ENCODE measurements around the gene RASA1.

Gene RASA1

GRCh38 chr5:87329114-87329513 is 61.4 kb downstream of the RASA1 start:
- Mint-ChIP-seq H3K27me3 (ENCODE audit: low read depth, poor library complexity) (no peaks in the 10 kb centered on the region), H3K4me1 (no peaks in the 10 kb centered on the region), H3K27ac (no peak overlapping the region), H3K36me3 (ENCODE audit: low read depth) (peaks cover 28% of the 10 kb centered on the region), H3K4me3 (no peak overlapping the region), H3K9me3 (no peaks in the 10 kb centered on the region)
- no peak for DNase-seq
- TF ChIP-seq, protein P1, sequence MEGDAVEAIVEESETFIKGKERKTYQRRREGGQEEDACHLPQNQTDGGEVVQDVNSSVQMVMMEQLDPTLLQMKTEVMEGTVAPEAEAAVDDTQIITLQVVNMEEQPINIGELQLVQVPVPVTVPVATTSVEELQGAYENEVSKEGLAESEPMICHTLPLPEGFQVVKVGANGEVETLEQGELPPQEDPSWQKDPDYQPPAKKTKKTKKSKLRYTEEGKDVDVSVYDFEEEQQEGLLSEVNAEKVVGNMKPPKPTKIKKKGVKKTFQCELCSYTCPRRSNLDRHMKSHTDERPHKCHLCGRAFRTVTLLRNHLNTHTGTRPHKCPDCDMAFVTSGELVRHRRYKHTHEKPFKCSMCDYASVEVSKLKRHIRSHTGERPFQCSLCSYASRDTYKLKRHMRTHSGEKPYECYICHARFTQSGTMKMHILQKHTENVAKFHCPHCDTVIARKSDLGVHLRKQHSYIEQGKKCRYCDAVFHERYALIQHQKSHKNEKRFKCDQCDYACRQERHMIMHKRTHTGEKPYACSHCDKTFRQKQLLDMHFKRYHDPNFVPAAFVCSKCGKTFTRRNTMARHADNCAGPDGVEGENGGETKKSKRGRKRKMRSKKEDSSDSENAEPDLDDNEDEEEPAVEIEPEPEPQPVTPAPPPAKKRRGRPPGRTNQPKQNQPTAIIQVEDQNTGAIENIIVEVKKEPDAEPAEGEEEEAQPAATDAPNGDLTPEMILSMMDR (IDR thresholded peaks at IDR 0.05): no peak

DNA sequence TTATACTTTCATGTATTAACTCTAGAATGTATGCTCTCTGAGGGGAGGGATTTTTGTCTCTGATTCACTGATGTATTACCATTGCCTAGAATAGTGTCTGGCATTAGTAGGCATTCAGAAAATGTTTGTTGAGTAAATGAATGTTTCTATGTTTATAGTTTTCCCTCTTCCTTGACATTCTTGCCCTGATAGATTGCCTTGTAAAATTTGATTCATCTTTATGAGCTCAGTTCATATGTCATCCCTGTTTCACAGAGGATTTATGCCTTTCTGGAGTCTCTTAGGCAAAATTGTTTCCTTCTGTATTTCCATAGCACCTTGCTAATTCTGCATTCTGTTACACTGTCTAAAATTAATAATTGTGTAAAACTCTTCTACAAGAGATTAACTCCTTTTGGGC is 72.3 kb downstream of the RASA1 start:
- Mint-ChIP-seq H3K36me3 (ENCODE audit: low read depth) (peaks cover 69% of the 10 kb centered on the region), H3K27ac (no peak overlapping the region), H3K27me3 (ENCODE audit: low read depth, poor library complexity) (no peaks in the 10 kb centered on the region), H3K9me3 (no peaks in the 10 kb centered on the region), H3K4me3 (no peak overlapping the region), H3K4me1 (no peaks in the 10 kb centered on the region)
- TF ChIP-seq, protein P1 (IDR thresholded peaks at IDR 0.05): no peak
- DNase-seq: no peak

DNA sequence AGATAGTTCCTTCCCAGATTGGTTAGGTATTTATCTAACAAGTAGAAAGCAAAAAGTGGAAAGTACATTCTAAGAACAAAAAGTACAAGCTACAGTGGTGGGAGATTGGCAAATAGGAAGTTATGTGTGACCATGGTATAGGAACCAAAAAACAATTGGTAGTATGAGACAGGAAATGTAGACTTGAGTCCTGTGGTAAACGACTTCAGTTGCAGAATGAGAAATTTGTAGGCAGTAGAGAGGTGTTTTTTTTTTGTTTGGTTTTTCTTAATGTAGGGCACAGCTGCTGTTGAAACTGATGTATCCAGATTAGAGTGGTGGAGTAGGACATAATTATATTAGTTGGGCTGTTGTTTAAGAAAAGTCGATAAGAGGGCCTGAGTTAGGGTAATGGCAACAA is 73.0 kb downstream of the RASA1 start:
- H3K36me3 Mint-ChIP-seq (ENCODE audit: low read depth): peaks cover 65% of the 10 kb centered on the region
- no peak for DNase-seq
- H3K27me3 Mint-ChIP-seq (ENCODE audit: low read depth, poor library complexity): no peaks in the 10 kb centered on the region
- no peaks in the 10 kb centered on the region for H3K9me3 Mint-ChIP-seq
- H3K4me1 Mint-ChIP-seq: no peaks in the 10 kb centered on the region
- TF ChIP-seq, protein P1 (IDR thresholded peaks at IDR 0.05): no peak
- H3K4me3 Mint-ChIP-seq: no peak overlapping the region
- H3K27ac Mint-ChIP-seq: no peak overlapping the region

GRCh38 chr5:87347272-87347671 is 79.6 kb downstream of the RASA1 start:
- no peak for DNase-seq
- TF ChIP-seq, protein P1 (IDR thresholded peaks at IDR 0.05): no peak
- Mint-ChIP-seq H3K27me3 (ENCODE audit: low read depth, poor library complexity) (no peaks in the 10 kb centered on the region), H3K36me3 (ENCODE audit: low read depth) (peaks cover 39% of the 10 kb centered on the region), H3K27ac (no peak overlapping the region), H3K4me1 (no peaks in the 10 kb centered on the region), H3K4me3 (no peak overlapping the region), H3K9me3 (no peaks in the 10 kb centered on the region)

DNA sequence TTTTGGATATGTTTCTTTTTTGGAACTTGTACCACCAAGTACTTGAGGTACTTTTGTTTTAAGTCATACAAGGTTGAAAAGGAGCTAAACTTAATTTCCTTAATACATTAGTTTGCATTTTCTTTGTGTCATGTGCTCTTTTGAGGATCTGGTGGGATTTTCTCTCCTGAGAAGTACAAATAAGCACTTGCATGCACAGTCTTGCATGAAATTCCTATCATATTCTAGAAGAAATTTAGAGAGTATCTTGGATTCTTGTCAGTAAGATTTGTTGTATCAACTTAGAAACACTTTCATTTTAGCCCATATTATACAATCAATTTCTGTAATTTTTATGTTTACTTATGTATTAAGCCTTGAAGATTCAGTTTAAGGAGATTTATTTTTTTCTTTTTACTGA is 80.2 kb downstream of the RASA1 start:
- Mint-ChIP-seq H3K27me3 (ENCODE audit: low read depth, poor library complexity) (no peaks in the 10 kb centered on the region), H3K4me3 (no peak overlapping the region), H3K4me1 (no peaks in the 10 kb centered on the region), H3K27ac (no peak overlapping the region), H3K9me3 (no peaks in the 10 kb centered on the region), H3K36me3 (ENCODE audit: low read depth) (peaks cover 38% of the 10 kb centered on the region)
- TF ChIP-seq, protein P1 (IDR thresholded peaks at IDR 0.05): no peak
- DNase-seq: no peak

- H3K4me1 Mint-ChIP-seq: no peaks in the 10 kb centered on the region
Observed at GRCh38 chr5:87354496-87354895, 86.8 kb downstream of the RASA1 start.

More at GRCh38 chr5:87354496-87354895, 86.8 kb downstream of the RASA1 start:
- no peak for DNase-seq
- TF ChIP-seq, protein P1 (IDR thresholded peaks at IDR 0.05): no peak
- no peak overlapping the region for H3K27ac Mint-ChIP-seq
- peaks cover 67% of the 10 kb centered on the region for H3K36me3 Mint-ChIP-seq (ENCODE audit: low read depth)
- H3K4me3 Mint-ChIP-seq: no peak overlapping the region
- peaks cover 6% of the 10 kb centered on the region for H3K9me3 Mint-ChIP-seq
- H3K27me3 Mint-ChIP-seq (ENCODE audit: low read depth, poor library complexity): no peaks in the 10 kb centered on the region
